ENCODE measurements around the gene GALNT10. TPM values are rescaled to one million over a fixed set of nuclear protein-coding genes. Genes with fewer than 3 reads are reported as not detected.

The GALNT10 gene
- total RNA-seq, 1 donor from 2014 or later, result 39.8 TPM

- no peak overlapping the region for H3K27ac Mint-ChIP-seq (ENCODE audit: unreplicated experiment)
- peaks cover 11% of the 10 kb centered on the region for H3K9me3 Mint-ChIP-seq
- H3K4me1 Mint-ChIP-seq, result peaks cover 34% of the 10 kb centered on the region
- TF ChIP-seq, protein P1, sequence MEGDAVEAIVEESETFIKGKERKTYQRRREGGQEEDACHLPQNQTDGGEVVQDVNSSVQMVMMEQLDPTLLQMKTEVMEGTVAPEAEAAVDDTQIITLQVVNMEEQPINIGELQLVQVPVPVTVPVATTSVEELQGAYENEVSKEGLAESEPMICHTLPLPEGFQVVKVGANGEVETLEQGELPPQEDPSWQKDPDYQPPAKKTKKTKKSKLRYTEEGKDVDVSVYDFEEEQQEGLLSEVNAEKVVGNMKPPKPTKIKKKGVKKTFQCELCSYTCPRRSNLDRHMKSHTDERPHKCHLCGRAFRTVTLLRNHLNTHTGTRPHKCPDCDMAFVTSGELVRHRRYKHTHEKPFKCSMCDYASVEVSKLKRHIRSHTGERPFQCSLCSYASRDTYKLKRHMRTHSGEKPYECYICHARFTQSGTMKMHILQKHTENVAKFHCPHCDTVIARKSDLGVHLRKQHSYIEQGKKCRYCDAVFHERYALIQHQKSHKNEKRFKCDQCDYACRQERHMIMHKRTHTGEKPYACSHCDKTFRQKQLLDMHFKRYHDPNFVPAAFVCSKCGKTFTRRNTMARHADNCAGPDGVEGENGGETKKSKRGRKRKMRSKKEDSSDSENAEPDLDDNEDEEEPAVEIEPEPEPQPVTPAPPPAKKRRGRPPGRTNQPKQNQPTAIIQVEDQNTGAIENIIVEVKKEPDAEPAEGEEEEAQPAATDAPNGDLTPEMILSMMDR (conservative IDR thresholded peaks at IDR 0.05), result no peak
- peaks cover 11% of the 10 kb centered on the region for H3K36me3 Mint-ChIP-seq (ENCODE audit: low read depth)
- DNase-seq (ENCODE audit: low read depth, low spot score), result no peak
- H3K27me3 Mint-ChIP-seq (ENCODE audit: low read depth), result no peaks in the 10 kb centered on the region
- no peak overlapping the region for H3K4me3 Mint-ChIP-seq
Measured at GRCh38 chr5:154222414-154222813, 31.9 kb downstream of the GALNT10 start.

DNA sequence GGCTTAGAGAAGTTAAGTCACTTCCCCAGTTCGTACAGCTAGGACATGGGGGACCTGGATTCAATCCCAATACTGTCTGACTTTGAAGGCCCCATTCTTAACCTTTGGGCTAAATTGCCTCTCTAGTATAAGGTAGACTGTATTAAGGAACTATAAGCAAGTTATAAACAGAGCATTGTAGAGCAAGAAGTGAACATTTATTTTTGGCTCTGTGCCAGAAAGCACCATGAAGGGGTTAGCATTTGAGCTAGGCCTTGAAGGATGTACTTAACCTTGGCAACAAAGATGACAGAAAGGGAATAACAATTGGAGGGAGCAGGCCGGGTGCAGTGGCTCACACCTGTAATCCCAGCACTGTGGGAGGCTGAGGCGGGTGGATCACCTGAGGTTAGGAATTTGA lies 32.8 kb downstream of the GALNT10 start:
- no peak for DNase-seq (ENCODE audit: low read depth, low spot score)
- Mint-ChIP-seq H3K36me3 (ENCODE audit: low read depth) (peaks cover 19% of the 10 kb centered on the region), H3K27me3 (ENCODE audit: low read depth) (no peaks in the 10 kb centered on the region), H3K9me3 (peaks cover 18% of the 10 kb centered on the region), H3K4me1 (peaks cover 29% of the 10 kb centered on the region), H3K27ac (ENCODE audit: unreplicated experiment) (no peak overlapping the region), H3K4me3 (no peak overlapping the region)
- TF ChIP-seq, protein P1 (conservative IDR thresholded peaks at IDR 0.05), result no peak

DNA sequence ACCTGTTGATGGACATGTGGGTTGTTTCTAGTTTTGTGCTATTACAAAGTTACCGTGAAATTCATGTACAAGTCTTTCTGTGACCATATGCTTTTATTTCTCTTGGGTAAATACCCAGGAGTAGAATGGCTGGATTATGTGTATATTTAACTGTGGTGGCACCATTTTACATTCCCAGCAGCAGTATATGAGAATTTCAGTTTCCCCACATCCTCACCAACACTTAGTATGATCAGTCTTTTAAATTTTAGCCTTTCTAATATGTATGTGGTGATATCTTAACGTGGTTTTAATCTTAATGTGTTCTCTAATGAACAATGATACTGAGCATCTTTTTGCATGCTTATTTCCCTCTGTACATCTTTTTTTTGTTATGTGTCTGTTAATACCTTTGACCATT lies 36.6 kb downstream of the GALNT10 start:
- Mint-ChIP-seq H3K36me3 (ENCODE audit: low read depth) (peaks cover 24% of the 10 kb centered on the region), H3K27me3 (ENCODE audit: low read depth) (no peaks in the 10 kb centered on the region), H3K4me3 (no peak overlapping the region), H3K9me3 (peaks cover 18% of the 10 kb centered on the region), H3K4me1 (peaks cover 20% of the 10 kb centered on the region), H3K27ac (ENCODE audit: unreplicated experiment) (no peak overlapping the region)
- DNase-seq (ENCODE audit: low read depth, low spot score), result no peak
- TF ChIP-seq, protein P1 (conservative IDR thresholded peaks at IDR 0.05), result no peak

- TF ChIP-seq, protein P1 (conservative IDR thresholded peaks at IDR 0.05), result no peak
- Mint-ChIP-seq H3K9me3 (peaks cover 18% of the 10 kb centered on the region), H3K27me3 (ENCODE audit: low read depth) (no peaks in the 10 kb centered on the region), H3K36me3 (ENCODE audit: low read depth) (peaks cover 24% of the 10 kb centered on the region), H3K27ac (ENCODE audit: unreplicated experiment) (no peak overlapping the region), H3K4me3 (no peak overlapping the region), H3K4me1 (peaks cover 28% of the 10 kb centered on the region)
- no peak for DNase-seq (ENCODE audit: low read depth, low spot score)
Measured at GRCh38 chr5:154228696-154229095, 38.2 kb downstream of the GALNT10 start.

DNA sequence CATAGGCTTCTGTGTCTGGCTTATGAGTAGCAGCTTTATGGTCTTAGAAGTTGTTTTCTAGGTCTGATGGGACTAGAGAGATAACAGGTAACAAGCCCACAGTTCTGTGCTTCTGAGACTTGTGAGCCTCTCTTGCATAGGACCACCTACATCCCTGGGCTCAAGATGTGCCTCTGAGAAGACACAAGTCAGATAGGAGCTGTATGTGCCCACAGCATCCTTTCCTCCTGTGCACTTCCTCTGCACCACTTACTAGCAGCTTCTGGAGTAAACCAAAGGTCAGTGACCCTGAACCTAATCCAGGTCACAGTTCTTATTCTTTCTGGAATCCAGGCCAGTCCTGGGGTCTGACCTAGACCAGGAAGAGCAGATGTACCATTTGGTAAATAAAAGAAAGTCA lies 40.0 kb downstream of the GALNT10 start:
- Mint-ChIP-seq H3K36me3 (ENCODE audit: low read depth) (peaks cover 24% of the 10 kb centered on the region), H3K27ac (ENCODE audit: unreplicated experiment) (no peak overlapping the region), H3K4me1 (peaks cover 29% of the 10 kb centered on the region), H3K4me3 (no peak overlapping the region), H3K9me3 (peaks cover 18% of the 10 kb centered on the region), H3K27me3 (ENCODE audit: low read depth) (no peaks in the 10 kb centered on the region)
- no peak for DNase-seq (ENCODE audit: low read depth, low spot score)
- TF ChIP-seq, protein P1 (conservative IDR thresholded peaks at IDR 0.05), result no peak

- TF ChIP-seq, protein P1 (conservative IDR thresholded peaks at IDR 0.05), result no peak
- DNase-seq (ENCODE audit: low read depth, low spot score), result no peak
- Mint-ChIP-seq H3K4me3 (no peak overlapping the region), H3K9me3 (no peaks in the 10 kb centered on the region), H3K36me3 (ENCODE audit: low read depth) (no peaks in the 10 kb centered on the region), H3K4me1 (peaks cover 49% of the 10 kb centered on the region), H3K27ac (ENCODE audit: unreplicated experiment) (no peak overlapping the region), H3K27me3 (ENCODE audit: low read depth) (no peaks in the 10 kb centered on the region)
Measured at GRCh38 chr5:154234551-154234950, 44.0 kb downstream of the GALNT10 start.

Data from neural crest cell (in vitro differentiated cells).